WTC11 (cell line): ENCODE results near the gene RNF126.
"Not testable (repeated sequence)": the region's sequence is repeated elsewhere in the genome, so short reads cannot be mapped to it uniquely, and the experiment has no call there.

Experiments used
- CBFB ChIP-seq: sonication (generic); formaldehyde crosslinking; IDR thresholded peaks from 2 replicates; pipeline ENCODE4 v1.8.1; 2022; ENCODE audit warnings: mild to moderate bottlenecking, low read depth, missing genetic modification reagents
- ETV6 ChIP-seq: sonication (generic); formaldehyde crosslinking; IDR thresholded peaks from 2 replicates; pipeline ENCODE4 v1.8.1; 2022; ENCODE audit warnings: mild to moderate bottlenecking, missing genetic modification reagents
- FOXP1 ChIP-seq: sonication (generic); formaldehyde crosslinking; IDR thresholded peaks from 2 replicates; pipeline ENCODE4 v1.8.0; 2022; ENCODE audit warnings: missing genetic modification reagents, mild to moderate bottlenecking, moderate library complexity, borderline replicate concordance
- NR2C2 ChIP-seq: sonication (generic); formaldehyde crosslinking; IDR thresholded peaks from 2 replicates; pipeline ENCODE4 v1.8.0; 2022; ENCODE audit warnings: mild to moderate bottlenecking, missing genetic modification reagents
- RORB ChIP-seq: fragments of 250-450 bp; sonication (Bioruptor Pico); IDR thresholded peaks from 2 replicates; pipeline ENCODE4 v1.9.0; 2021; ENCODE audit warnings: mild to moderate bottlenecking
- SMAD4 ChIP-seq: sonication (generic); formaldehyde crosslinking; IDR thresholded peaks from 2 replicates; pipeline ENCODE4 v1.8.0; 2022; ENCODE audit warnings: mild to moderate bottlenecking, missing genetic modification reagents
- ZNF121 ChIP-seq: sonication (generic); formaldehyde crosslinking; IDR thresholded peaks from 2 replicates; pipeline ENCODE4 v1.8.0; 2023; ENCODE audit warnings: missing genetic modification reagents
- ZNF263 ChIP-seq: sonication (generic); formaldehyde crosslinking; IDR thresholded peaks from 2 replicates; pipeline ENCODE4 v1.8.1; 2022; ENCODE audit warnings: low read depth, mild to moderate bottlenecking, moderate library complexity, missing genetic modification reagents
- TF ChIP-seq, protein P1 (sequence below): fragments of 200-600 bp; IDR thresholded peaks from 2 replicates; pipeline ENCODE4 v1.8.0; 2022; ENCODE audit warnings: antibody characterized with exemption
- TF ChIP-seq, protein P2 (sequence below): sonication (generic); formaldehyde crosslinking; IDR thresholded peaks from 2 replicates; pipeline ENCODE4 v1.8.1; 2023; ENCODE audit warnings: mild to moderate bottlenecking, missing genetic modification reagents, moderate library complexity
- TF ChIP-seq, protein P3 (sequence below): sonication (generic); formaldehyde crosslinking; IDR thresholded peaks from 2 replicates; pipeline ENCODE4 v1.8.0; 2022; ENCODE audit warnings: mild to moderate bottlenecking, missing genetic modification reagents
- TF ChIP-seq, protein P4 (sequence below): sonication (generic); formaldehyde crosslinking; conservative IDR thresholded peaks from 2 replicates; pipeline ENCODE4 v1.8.1; 2022; ENCODE audit warnings: mild to moderate bottlenecking, missing genetic modification reagents
- TF ChIP-seq, protein P5 (sequence below): sonication (generic); formaldehyde crosslinking; IDR thresholded peaks from 2 replicates; pipeline ENCODE4 v1.8.0; 2022; ENCODE audit warnings: mild to moderate bottlenecking, missing genetic modification reagents

- TF ChIP-seq, protein P1, sequence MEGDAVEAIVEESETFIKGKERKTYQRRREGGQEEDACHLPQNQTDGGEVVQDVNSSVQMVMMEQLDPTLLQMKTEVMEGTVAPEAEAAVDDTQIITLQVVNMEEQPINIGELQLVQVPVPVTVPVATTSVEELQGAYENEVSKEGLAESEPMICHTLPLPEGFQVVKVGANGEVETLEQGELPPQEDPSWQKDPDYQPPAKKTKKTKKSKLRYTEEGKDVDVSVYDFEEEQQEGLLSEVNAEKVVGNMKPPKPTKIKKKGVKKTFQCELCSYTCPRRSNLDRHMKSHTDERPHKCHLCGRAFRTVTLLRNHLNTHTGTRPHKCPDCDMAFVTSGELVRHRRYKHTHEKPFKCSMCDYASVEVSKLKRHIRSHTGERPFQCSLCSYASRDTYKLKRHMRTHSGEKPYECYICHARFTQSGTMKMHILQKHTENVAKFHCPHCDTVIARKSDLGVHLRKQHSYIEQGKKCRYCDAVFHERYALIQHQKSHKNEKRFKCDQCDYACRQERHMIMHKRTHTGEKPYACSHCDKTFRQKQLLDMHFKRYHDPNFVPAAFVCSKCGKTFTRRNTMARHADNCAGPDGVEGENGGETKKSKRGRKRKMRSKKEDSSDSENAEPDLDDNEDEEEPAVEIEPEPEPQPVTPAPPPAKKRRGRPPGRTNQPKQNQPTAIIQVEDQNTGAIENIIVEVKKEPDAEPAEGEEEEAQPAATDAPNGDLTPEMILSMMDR, result not testable (repeated sequence)
- TF ChIP-seq, protein P2, sequence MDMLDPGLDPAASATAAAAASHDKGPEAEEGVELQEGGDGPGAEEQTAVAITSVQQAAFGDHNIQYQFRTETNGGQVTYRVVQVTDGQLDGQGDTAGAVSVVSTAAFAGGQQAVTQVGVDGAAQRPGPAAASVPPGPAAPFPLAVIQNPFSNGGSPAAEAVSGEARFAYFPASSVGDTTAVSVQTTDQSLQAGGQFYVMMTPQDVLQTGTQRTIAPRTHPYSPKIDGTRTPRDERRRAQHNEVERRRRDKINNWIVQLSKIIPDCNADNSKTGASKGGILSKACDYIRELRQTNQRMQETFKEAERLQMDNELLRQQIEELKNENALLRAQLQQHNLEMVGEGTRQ (CRISPR knock-in tag), result not testable (repeated sequence)
- TF ChIP-seq, protein P3, sequence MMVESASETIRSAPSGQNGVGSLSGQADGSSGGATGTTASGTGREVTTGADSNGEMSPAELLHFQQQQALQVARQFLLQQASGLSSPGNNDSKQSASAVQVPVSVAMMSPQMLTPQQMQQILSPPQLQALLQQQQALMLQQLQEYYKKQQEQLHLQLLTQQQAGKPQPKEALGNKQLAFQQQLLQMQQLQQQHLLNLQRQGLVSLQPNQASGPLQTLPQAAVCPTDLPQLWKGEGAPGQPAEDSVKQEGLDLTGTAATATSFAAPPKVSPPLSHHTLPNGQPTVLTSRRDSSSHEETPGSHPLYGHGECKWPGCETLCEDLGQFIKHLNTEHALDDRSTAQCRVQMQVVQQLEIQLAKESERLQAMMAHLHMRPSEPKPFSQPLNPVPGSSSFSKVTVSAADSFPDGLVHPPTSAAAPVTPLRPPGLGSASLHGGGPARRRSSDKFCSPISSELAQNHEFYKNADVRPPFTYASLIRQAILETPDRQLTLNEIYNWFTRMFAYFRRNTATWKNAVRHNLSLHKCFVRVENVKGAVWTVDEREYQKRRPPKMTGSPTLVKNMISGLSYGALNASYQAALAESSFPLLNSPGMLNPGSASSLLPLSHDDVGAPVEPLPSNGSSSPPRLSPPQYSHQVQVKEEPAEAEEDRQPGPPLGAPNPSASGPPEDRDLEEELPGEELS (CRISPR knock-in tag), result not testable (repeated sequence)
- TF ChIP-seq ZNF121 (CRISPR knock-in tag); ZNF263 (CRISPR knock-in tag); RORB (CRISPR knock-in tag); SMAD4 (CRISPR knock-in tag); NR2C2 (CRISPR knock-in tag); ETV6; CBFB (CRISPR knock-in tag); FOXP1 (CRISPR knock-in tag): not testable (repeated sequence)
- TF ChIP-seq, protein P4, sequence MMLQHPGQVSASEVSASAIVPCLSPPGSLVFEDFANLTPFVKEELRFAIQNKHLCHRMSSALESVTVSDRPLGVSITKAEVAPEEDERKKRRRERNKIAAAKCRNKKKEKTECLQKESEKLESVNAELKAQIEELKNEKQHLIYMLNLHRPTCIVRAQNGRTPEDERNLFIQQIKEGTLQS (CRISPR knock-in tag), result not testable (repeated sequence)
- TF ChIP-seq, protein P5, sequence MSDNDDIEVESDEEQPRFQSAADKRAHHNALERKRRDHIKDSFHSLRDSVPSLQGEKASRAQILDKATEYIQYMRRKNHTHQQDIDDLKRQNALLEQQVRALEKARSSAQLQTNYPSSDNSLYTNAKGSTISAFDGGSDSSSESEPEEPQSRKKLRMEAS (CRISPR knock-in tag), result not testable (repeated sequence)
These were observed 59.2 kb downstream of the RNF126 start for GRCh38 chr19:603779-604178.
